ENCODE data around the gene MMP24. TPM values are rescaled to one million over a fixed set of nuclear protein-coding genes. Genes with fewer than 3 reads are reported as not detected.

The MMP24 gene
- total RNA-seq, 2 donors from 2014 or later, result 0.15 to 0.50 TPM

DNA sequence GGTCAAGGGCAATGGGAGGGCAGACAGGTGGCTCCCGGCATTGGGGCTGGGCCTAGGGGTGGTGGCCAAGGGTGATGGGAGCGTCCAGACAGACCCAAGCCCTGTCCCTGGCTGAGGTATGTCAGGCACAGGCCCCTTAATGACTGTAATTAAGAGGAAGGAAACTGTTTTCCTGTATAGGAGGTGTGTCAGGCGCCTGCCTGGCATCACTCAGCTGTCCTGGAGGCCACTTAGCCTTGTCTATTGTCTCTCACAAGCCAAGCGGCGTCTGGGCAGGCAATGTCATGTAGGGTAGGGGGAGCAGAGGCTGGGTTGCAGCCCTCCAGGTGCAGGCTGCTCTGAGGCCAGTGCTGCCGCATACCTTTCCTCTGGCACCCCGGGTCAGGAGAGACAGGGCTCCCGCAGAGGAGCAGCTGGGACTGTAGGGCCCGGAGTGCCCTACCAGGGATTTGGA, 69.6 kb downstream of the MMP24 start:
- H3K36me3 ChIP-seq, result no peaks in the 10 kb centered on the region
- TF ChIP-seq, protein P1, sequence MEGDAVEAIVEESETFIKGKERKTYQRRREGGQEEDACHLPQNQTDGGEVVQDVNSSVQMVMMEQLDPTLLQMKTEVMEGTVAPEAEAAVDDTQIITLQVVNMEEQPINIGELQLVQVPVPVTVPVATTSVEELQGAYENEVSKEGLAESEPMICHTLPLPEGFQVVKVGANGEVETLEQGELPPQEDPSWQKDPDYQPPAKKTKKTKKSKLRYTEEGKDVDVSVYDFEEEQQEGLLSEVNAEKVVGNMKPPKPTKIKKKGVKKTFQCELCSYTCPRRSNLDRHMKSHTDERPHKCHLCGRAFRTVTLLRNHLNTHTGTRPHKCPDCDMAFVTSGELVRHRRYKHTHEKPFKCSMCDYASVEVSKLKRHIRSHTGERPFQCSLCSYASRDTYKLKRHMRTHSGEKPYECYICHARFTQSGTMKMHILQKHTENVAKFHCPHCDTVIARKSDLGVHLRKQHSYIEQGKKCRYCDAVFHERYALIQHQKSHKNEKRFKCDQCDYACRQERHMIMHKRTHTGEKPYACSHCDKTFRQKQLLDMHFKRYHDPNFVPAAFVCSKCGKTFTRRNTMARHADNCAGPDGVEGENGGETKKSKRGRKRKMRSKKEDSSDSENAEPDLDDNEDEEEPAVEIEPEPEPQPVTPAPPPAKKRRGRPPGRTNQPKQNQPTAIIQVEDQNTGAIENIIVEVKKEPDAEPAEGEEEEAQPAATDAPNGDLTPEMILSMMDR (IDR thresholded peaks at IDR 0.05), result no peak
- no peak for DNase-seq
- no peaks in the 10 kb centered on the region for H3K27me3 ChIP-seq
- H3K4me3 ChIP-seq, result no peak overlapping the region
- no peaks in the 10 kb centered on the region for H3K9me3 ChIP-seq
- intact Hi-C loops (cut with DNase I), result no loop called here
- no peak overlapping the region for H3K9ac ChIP-seq (ENCODE audit: low read depth in 2 of 2, low read length in 2 of 2)
- H3K4me1 ChIP-seq, result no peaks in the 10 kb centered on the region
- no peak overlapping the region for H3K27ac ChIP-seq

- no peaks in the 10 kb centered on the region for H3K4me1 ChIP-seq
- H3K27ac ChIP-seq, result no peak overlapping the region
- no peaks in the 10 kb centered on the region for H3K27me3 ChIP-seq
- H3K36me3 ChIP-seq, result no peaks in the 10 kb centered on the region
- TF ChIP-seq, protein P1 (IDR thresholded peaks at IDR 0.05), result no peak
- no peaks in the 10 kb centered on the region for H3K9me3 ChIP-seq
- H3K9ac ChIP-seq (ENCODE audit: low read depth in 2 of 2, low read length in 2 of 2), result no peak overlapping the region
- intact Hi-C loops (cut with DNase I), result no loop called here
- H3K4me3 ChIP-seq, result no peak overlapping the region
- DNase-seq, result no peak
These were observed 70.7 kb downstream of the MMP24 start for GRCh38 chr20:35297155-35297554.

GRCh38 chr20:35297740-35298139, 71.2 kb downstream of the MMP24 start:
- TF ChIP-seq, protein P1 (IDR thresholded peaks at IDR 0.05), result no peak
- H3K9me3 ChIP-seq, result no peaks in the 10 kb centered on the region
- no peaks in the 10 kb centered on the region for H3K4me1 ChIP-seq
- intact Hi-C loops (cut with DNase I), result no loop called here
- no peak overlapping the region for H3K4me3 ChIP-seq
- H3K27me3 ChIP-seq, result no peaks in the 10 kb centered on the region
- no peaks in the 10 kb centered on the region for H3K36me3 ChIP-seq
- no peak for DNase-seq
- H3K9ac ChIP-seq (ENCODE audit: low read depth in 2 of 2, low read length in 2 of 2), result no peak overlapping the region
- no peak overlapping the region for H3K27ac ChIP-seq

DNA sequence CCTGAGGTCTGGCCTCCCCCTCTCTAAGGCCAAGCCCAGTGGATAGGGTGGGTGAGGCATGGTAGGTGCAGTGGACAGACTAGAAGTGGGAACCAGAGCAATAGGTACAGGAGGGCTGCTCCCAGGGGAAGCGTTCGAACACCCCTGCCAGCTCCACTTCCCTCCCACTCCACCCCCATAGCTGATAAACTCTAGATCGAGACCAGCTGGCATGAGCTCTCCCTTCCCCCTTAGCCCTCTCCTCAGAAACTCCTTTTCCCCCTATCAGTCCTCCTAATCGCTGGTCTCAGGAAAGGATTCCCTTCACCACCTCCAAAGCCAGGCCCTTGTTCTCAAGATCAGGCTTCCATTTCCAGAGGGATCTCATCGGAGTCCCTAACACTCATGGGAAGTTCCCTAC, 71.8 kb downstream of the MMP24 start:
- H3K4me1 ChIP-seq, result no peaks in the 10 kb centered on the region
- TF ChIP-seq, protein P1 (IDR thresholded peaks at IDR 0.05), result no peak
- H3K27me3 ChIP-seq, result no peaks in the 10 kb centered on the region
- no peak for DNase-seq
- H3K4me3 ChIP-seq, result no peak overlapping the region
- no peak overlapping the region for H3K9ac ChIP-seq (ENCODE audit: low read depth in 2 of 2, low read length in 2 of 2)
- H3K27ac ChIP-seq, result no peak overlapping the region
- H3K36me3 ChIP-seq, result no peaks in the 10 kb centered on the region
- H3K9me3 ChIP-seq, result no peaks in the 10 kb centered on the region
- intact Hi-C loops (cut with DNase I), result no loop called here

DNA sequence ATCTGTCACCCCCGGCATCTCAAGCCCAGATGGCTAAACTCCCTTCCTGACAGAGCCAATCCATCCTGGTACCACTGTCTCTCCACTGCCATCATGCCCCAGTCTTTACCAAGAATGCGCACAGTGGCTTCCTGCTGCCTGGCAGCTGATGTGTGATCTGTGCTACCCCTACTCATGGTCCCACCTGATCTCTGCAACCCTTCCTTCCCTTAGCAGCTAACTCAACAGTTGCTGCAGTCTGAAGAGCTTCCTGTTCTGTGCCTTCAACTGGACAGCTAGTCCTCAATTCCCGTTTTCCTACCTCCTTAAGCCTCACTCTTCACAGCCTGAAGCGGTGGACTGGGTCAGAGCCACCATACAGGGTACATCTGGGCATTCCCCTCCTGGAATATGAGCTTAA, 73.3 kb downstream of the MMP24 start:
- Histone ChIP-seq H3K36me3 (no peaks in the 10 kb centered on the region), H3K9me3 (no peaks in the 10 kb centered on the region), H3K4me1 (no peaks in the 10 kb centered on the region), H3K27ac (no peak overlapping the region), H3K9ac (ENCODE audit: low read depth in 2 of 2, low read length in 2 of 2) (no peak overlapping the region), H3K4me3 (no peak overlapping the region), H3K27me3 (no peaks in the 10 kb centered on the region)
- DNase-seq, result no peak
- intact Hi-C loops (cut with DNase I), result loop anchor here (5.0 kb wide), 1 partner anchor 133 kb away; no protein-coding TSS in a partner anchor
- TF ChIP-seq, protein P1 (IDR thresholded peaks at IDR 0.05), result no peak
